ENCODE data around the gene WDR89. TPM values are rescaled to one million over a fixed set of nuclear protein-coding genes. Genes with fewer than 3 reads are reported as not detected.

Gene WDR89
- total RNA-seq: 7.7 and 8.9 TPM in 2 replicates

DNA sequence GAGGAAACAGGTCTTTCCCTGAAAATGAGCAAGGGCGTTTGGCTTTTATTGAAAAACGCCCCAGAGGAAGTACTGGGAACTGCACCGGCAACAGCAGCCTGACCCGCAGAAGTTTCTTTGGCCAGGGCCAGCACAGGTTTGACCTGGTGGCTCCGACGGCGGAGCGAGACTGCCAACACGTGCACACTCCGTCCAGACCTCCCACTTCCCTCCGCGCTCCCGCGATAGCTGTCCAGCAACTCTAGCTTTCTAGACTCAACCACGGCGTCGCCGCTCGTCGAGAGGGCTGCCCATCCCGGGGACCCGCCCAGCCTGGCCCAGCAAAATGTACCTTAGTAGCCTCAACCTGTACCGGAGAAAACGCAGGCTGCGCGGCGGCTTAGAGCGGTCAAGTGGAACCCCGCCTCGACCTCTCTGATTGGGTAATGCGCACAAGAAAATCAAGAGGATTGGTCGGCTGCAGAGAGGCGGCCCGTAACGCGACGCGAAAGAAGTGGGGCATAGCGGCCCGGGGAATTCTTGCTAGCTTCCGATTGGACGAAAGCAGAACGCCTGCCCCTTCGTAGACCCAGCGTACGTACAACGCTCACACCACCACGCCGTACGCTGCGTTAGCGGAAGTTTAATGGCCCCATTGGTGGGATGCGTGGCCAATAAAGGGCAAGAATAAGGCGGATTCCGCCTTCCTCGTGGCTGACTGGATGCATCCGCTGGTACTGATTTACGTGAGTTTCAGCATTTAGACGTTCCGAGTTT lies at the start of gene WDR89:
Gene WDR89, minus strand, starts transcription at position 399 of the 756 bp plus-strand sequence. CDS start 41,929 bp downstream, outside the sequence.
- H3K4me3 ChIP-seq (ENCODE audit: low read depth, low read length): peak within 1 kb of the TSS; percentile 60
- DNase-seq (ENCODE audit: low read depth): peak; percentile 96
- TF ChIP-seq, protein P1, sequence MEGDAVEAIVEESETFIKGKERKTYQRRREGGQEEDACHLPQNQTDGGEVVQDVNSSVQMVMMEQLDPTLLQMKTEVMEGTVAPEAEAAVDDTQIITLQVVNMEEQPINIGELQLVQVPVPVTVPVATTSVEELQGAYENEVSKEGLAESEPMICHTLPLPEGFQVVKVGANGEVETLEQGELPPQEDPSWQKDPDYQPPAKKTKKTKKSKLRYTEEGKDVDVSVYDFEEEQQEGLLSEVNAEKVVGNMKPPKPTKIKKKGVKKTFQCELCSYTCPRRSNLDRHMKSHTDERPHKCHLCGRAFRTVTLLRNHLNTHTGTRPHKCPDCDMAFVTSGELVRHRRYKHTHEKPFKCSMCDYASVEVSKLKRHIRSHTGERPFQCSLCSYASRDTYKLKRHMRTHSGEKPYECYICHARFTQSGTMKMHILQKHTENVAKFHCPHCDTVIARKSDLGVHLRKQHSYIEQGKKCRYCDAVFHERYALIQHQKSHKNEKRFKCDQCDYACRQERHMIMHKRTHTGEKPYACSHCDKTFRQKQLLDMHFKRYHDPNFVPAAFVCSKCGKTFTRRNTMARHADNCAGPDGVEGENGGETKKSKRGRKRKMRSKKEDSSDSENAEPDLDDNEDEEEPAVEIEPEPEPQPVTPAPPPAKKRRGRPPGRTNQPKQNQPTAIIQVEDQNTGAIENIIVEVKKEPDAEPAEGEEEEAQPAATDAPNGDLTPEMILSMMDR (conservative IDR thresholded peaks at IDR 0.05; ENCODE audit: low read depth, low read length): peak; percentile 74

GRCh38 chr14:63689132-63689531 lies 47.5 kb upstream of the WDR89 start:
- DNase-seq (ENCODE audit: low read depth): no peak
- TF ChIP-seq, protein P1 (conservative IDR thresholded peaks at IDR 0.05; ENCODE audit: low read depth, low read length): no peak
- H3K4me3 ChIP-seq (ENCODE audit: low read depth, low read length): no peak overlapping the region

DNA sequence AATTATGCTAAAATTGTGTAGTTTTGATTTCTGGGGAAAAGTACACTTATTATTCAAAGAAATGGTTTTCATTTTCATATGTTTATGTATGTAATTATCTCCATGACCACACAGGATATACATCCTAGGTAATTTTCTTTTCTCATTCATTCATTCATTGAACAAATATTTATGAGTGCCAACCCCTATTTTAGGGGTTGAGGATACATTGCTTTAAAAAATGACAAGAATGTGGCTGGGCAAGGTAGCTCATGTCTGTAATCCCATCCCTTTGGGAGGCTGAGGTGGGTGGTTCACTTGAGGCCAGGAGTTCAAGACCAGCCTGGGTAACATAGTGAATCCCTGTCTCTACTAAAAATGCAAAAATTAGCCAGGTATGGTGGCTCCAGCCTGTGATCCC lies 45.3 kb upstream of the WDR89 start:
- DNase-seq (ENCODE audit: low read depth): no peak
- TF ChIP-seq, protein P1 (conservative IDR thresholded peaks at IDR 0.05; ENCODE audit: low read depth, low read length): no peak
- no peak overlapping the region for H3K4me3 ChIP-seq (ENCODE audit: low read depth, low read length)

GRCh38 chr14:63685401-63685800 lies 43.7 kb upstream of the WDR89 start:
- TF ChIP-seq, protein P1 (conservative IDR thresholded peaks at IDR 0.05; ENCODE audit: low read depth, low read length): no peak
- DNase-seq (ENCODE audit: low read depth): no peak
- H3K4me3 ChIP-seq (ENCODE audit: low read depth, low read length): no peak overlapping the region

- TF ChIP-seq, protein P1 (conservative IDR thresholded peaks at IDR 0.05; ENCODE audit: low read depth, low read length): no peak
- DNase-seq (ENCODE audit: low read depth): no peak
- no peak overlapping the region for H3K4me3 ChIP-seq (ENCODE audit: low read depth, low read length)
Observed at GRCh38 chr14:63682727-63683593, 41.3 kb upstream of the WDR89 start.

DNA sequence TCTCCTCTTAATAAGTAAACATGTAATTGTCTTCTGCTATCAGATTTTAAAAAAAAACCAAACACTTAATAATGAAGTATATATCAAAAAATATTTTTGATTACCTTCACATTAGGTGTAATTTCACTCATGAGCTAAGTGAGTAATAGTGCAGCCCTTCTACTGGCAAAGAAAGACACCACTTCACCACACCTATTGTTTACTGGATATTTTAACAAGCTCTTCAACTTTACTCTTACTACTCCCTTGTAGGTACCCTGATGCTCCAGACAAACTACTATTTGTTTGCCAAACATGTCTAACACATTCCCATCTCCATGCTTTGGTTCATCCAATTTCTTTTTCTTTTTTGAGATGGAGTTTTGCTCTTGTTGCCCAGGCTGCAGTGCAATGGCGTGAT lies 36.9 kb upstream of the WDR89 start:
- TF ChIP-seq, protein P1 (conservative IDR thresholded peaks at IDR 0.05; ENCODE audit: low read depth, low read length): no peak
- DNase-seq (ENCODE audit: low read depth): no peak
- no peak overlapping the region for H3K4me3 ChIP-seq (ENCODE audit: low read depth, low read length)

All from epithelial cell of proximal tubule (primary cell).